Jurkat, Clone E6-1 (cell line): ENCODE data around the gene IPO9.
"Not testable (repeated sequence)": the region's sequence is repeated elsewhere in the genome, so short reads cannot be mapped to it uniquely, and the experiment has no call there.

Experiments
- DNase-seq: peaks from one replicate; pipeline ENCODE4 v3.0.0-alpha.2; 2011; ENCODE audit warnings: low read depth, low spot score
- H3K4me3 ChIP-seq: 2 replicates; pipeline ENCODE4 v1.5.1; 2011; ENCODE audit warnings: mild to moderate bottlenecking, low read length, control low read depth, moderate library complexity

IPO9 gene

GRCh38 chr1:201841265-201841912 is 12.4 kb downstream of the IPO9 start:
- no peak overlapping the region for H3K4me3 ChIP-seq
- no peak for DNase-seq

- H3K4me3 ChIP-seq: no peak overlapping the region
- DNase-seq: no peak
Measured at GRCh38 chr1:201842472-201843027, 13.6 kb downstream of the IPO9 start.

GRCh38 chr1:201845331-201846083 is 16.6 kb downstream of the IPO9 start:
- DNase-seq: no peak
- H3K4me3 ChIP-seq: no peak overlapping the region

- no peak overlapping the region for H3K4me3 ChIP-seq
- DNase-seq: no peak
Measured at GRCh38 chr1:201847150-201847549, 18.2 kb downstream of the IPO9 start.

GRCh38 chr1:201848230-201848629 is 19.3 kb downstream of the IPO9 start:
- DNase-seq: no peak
- H3K4me3 ChIP-seq: no peak overlapping the region

- no peak overlapping the region for H3K4me3 ChIP-seq
- DNase-seq: no peak
Measured at GRCh38 chr1:201849372-201850052, 20.6 kb downstream of the IPO9 start.

- no peak for DNase-seq
- H3K4me3 ChIP-seq: no peak overlapping the region
Measured at GRCh38 chr1:201850053-201850397, 21.1 kb downstream of the IPO9 start.

- DNase-seq: no peak
- H3K4me3 ChIP-seq: no peak overlapping the region
Measured at GRCh38 chr1:201851949-201852348, 23.0 kb downstream of the IPO9 start.

GRCh38 chr1:201856722-201857121 is 27.8 kb downstream of the IPO9 start:
- DNase-seq, H3K4me3 ChIP-seq: not testable (repeated sequence)

GRCh38 chr1:201859424-201859823 is 30.5 kb downstream of the IPO9 start:
- no peak for DNase-seq
- no peak overlapping the region for H3K4me3 ChIP-seq

- no peak overlapping the region for H3K4me3 ChIP-seq
- DNase-seq: no peak
Measured at GRCh38 chr1:201861448-201861847, 32.5 kb downstream of the IPO9 start.

- H3K4me3 ChIP-seq: no peak overlapping the region
- no peak for DNase-seq
Measured at GRCh38 chr1:201870397-201870796, 41.4 kb downstream of the IPO9 start.

- DNase-seq: no peak
- H3K4me3 ChIP-seq: no peak overlapping the region
Measured at GRCh38 chr1:201874672-201875071, 45.7 kb downstream of the IPO9 start.

- DNase-seq: no peak
- no peak overlapping the region for H3K4me3 ChIP-seq
Measured at GRCh38 chr1:201876148-201876818, 47.3 kb downstream of the IPO9 start.

GRCh38 chr1:201877877-201878401 is 49.0 kb downstream of the IPO9 start:
- no peak overlapping the region for H3K4me3 ChIP-seq
- peak; percentile 37 for DNase-seq

GRCh38 chr1:201880928-201881571 is 52.1 kb downstream of the IPO9 start:
- no peak overlapping the region for H3K4me3 ChIP-seq
- DNase-seq: no peak

GRCh38 chr1:201881617-201882016 is 52.7 kb downstream of the IPO9 start:
- no peak for DNase-seq
- H3K4me3 ChIP-seq: no peak overlapping the region

- H3K4me3 ChIP-seq: no peak overlapping the region
- no peak for DNase-seq
Measured at GRCh38 chr1:201882665-201883132, 53.7 kb downstream of the IPO9 start.

GRCh38 chr1:201883266-201883665 is 54.3 kb downstream of the IPO9 start:
- H3K4me3 ChIP-seq: no peak overlapping the region
- no peak for DNase-seq
